H1 (cell line): ENCODE measurements around the gene KRT24. TPM values are rescaled to one million over a fixed set of nuclear protein-coding genes. Genes with fewer than 3 reads are reported as not detected.

Experiments used
- JUN ChIP-seq: IDR thresholded peaks from 2 replicates; pipeline ENCODE4 v1.6.1; 2011; ENCODE audit warnings: low read depth, mild to moderate bottlenecking, improper control_type of control experiment, low read length
- TBP ChIP-seq: IDR thresholded peaks from 2 replicates; pipeline ENCODE4 v1.6.1; 2011; ENCODE audit warnings: low read depth, low read length, improper control_type of control experiment
- polyA plus RNA-seq, 7 experiments: library from polyadenylated mRNA; depleted of rRNA in 3 of 7; stranded (reverse) in 5 of 7; unstranded in 2 of 7; fragments of >200 nt in 5 of 7; fragments of 200-250 nt in 2 of 7; gene quantifications; 1 replicate in 5 of 7; 2 replicates in 1 of 7; 4 replicates in 1 of 7; pipeline versions ENCODE4 v1.2.1 to v1.2.3, GENCODE V29; 2011 to 2013; ENCODE audit warnings: missing spikeins in 2 of 7, mixed read lengths in 2 of 7
- total RNA-seq: library from RNA; stranded (reverse); fragmentation: NEBNext Ultra II Directional; extraction: Animal tissue kit (Norgen Biotek cat#: 25700); gene quantifications from 2 replicates; pipeline ENCODE4 v1.2.1, GENCODE V29; 2021

KRT24 gene
- total and polyA plus RNA-seq, 2 of the 8 experiments (the other 6 are each of a cell fraction or from before 2014, with no cell fraction given), result not detected

- no peak for TF ChIP-seq TBP
- no peak for TF ChIP-seq JUN
- TF ChIP-seq, all 59 proteins: peak for 0
Observed at GRCh38 chr17:40727447-40728231, 24.1 kb upstream of the KRT24 start (continued).
